Mesenchymal stem cell (in vitro differentiated cells and primary cell): ENCODE measurements around the gene FASTKD3.

Experiments
- DNase-seq: peaks from one replicate; pipeline ENCODE4 v3.0.0-alpha.2; 2013
- H2AFZ ChIP-seq: one replicate; pipeline ENCODE4 v1.6.1; 2013; ENCODE audit warnings: low read depth, mild to moderate bottlenecking, control low read depth, inconsistent platforms, low read length, moderate library complexity
- H2AK5ac ChIP-seq: 2 replicates; pipeline ENCODE4 v1.6.1; 2013; ENCODE audit warnings: low read length, moderate library complexity, mild to moderate bottlenecking, inconsistent platforms; ENCODE audit not compliant: severe bottlenecking
- H2BK120ac ChIP-seq: one replicate; pipeline ENCODE4 v1.6.1; 2013; ENCODE audit warnings: low read depth, mild to moderate bottlenecking, inconsistent platforms, low read length, moderate library complexity
- H2BK12ac ChIP-seq, 2 experiments: one replicate each; pipeline ENCODE4 v1.6.1; 2013; ENCODE audit warnings: inconsistent platforms in 2 of 2, low read length in 2 of 2, mild to moderate bottlenecking in 2 of 2, moderate library complexity in 2 of 2, control low read depth in 1 of 2
- H2BK15ac ChIP-seq: one replicate; pipeline ENCODE4 v1.6.1; 2013; ENCODE audit warnings: mild to moderate bottlenecking, low read depth, inconsistent platforms; ENCODE audit not compliant: poor library complexity, severe bottlenecking
- H2BK5ac ChIP-seq: 2 replicates; pipeline ENCODE4 v1.6.1; 2013; ENCODE audit warnings: low read depth, mild to moderate bottlenecking, low read length, control low read depth, inconsistent platforms; ENCODE audit not compliant: poor library complexity, severe bottlenecking
- H3K14ac ChIP-seq, 2 experiments: one replicate each; pipeline ENCODE4 v1.6.1; 2013; ENCODE audit warnings: inconsistent platforms in 2 of 2, low read length in 2 of 2, control low read depth in 1 of 2, mild to moderate bottlenecking in 1 of 2, moderate library complexity in 1 of 2
- H3K18ac ChIP-seq, 2 experiments: one replicate each; pipeline ENCODE4 v1.6.1; 2013; ENCODE audit warnings: inconsistent platforms in 2 of 2, low read length in 2 of 2, control low read depth in 1 of 2, low read depth in 1 of 2, mild to moderate bottlenecking in 1 of 2
- H3K23ac ChIP-seq, 2 experiments: one replicate each; pipeline ENCODE4 v1.6.1; 2013; ENCODE audit warnings: inconsistent platforms in 2 of 2, low read length in 2 of 2, mild to moderate bottlenecking in 2 of 2, moderate library complexity in 2 of 2, control low read depth in 1 of 2
- H3K27ac ChIP-seq: 2 replicates; pipeline ENCODE4 v1.5.1; 2013; ENCODE audit warnings: mild to moderate bottlenecking, moderate library complexity, low read length, control low read depth, inconsistent platforms; ENCODE audit not compliant: poor library complexity, severe bottlenecking
- H3K27me3 ChIP-seq, 2 experiments: 2 replicates each; pipeline versions ENCODE4 v1.6.1 to v1.7.0; 2013; ENCODE audit warnings: low read length in 2 of 2, mild to moderate bottlenecking in 2 of 2, moderate library complexity in 2 of 2, control low read depth in 1 of 2, inconsistent platforms in 1 of 2; ENCODE audit not compliant: control insufficient read depth in 1 of 2, insufficient read depth in 1 of 2
- H3K36me3 ChIP-seq, 2 experiments: 2 replicates each; pipeline versions ENCODE4 v1.6.1 to v1.7.0; 2013; ENCODE audit warnings: low read length in 2 of 2, control low read depth in 1 of 2, inconsistent platforms in 1 of 2, low read depth in 1 of 2, mild to moderate bottlenecking in 1 of 2; ENCODE audit not compliant: insufficient read depth in 2 of 2, control insufficient read depth in 1 of 2
- H3K4ac ChIP-seq, 2 experiments: one replicate each; pipeline ENCODE4 v1.6.1; 2013; ENCODE audit warnings: inconsistent platforms in 2 of 2, low read length in 2 of 2, mild to moderate bottlenecking in 2 of 2, moderate library complexity in 2 of 2, control low read depth in 1 of 2, low read depth in 1 of 2
- H3K4me1 ChIP-seq: 2 replicates; pipeline ENCODE4 v1.6.1; 2013; ENCODE audit warnings: low read depth, low read length, control low read depth; ENCODE audit not compliant: control insufficient read depth, insufficient read depth
- H3K4me2 ChIP-seq: 2 replicates; pipeline ENCODE4 v1.6.1; 2013; ENCODE audit warnings: low read length, mild to moderate bottlenecking, inconsistent platforms; ENCODE audit not compliant: poor library complexity, severe bottlenecking
- H3K4me3 ChIP-seq, 2 experiments: 2 replicates each; pipeline versions ENCODE4 v1.5.1 to v1.7.0; 2013; ENCODE audit warnings: low read length in 2 of 2, mild to moderate bottlenecking in 2 of 2, control low read depth in 1 of 2, low read depth in 1 of 2; ENCODE audit not compliant: insufficient read depth in 1 of 2
- H3K79me1 ChIP-seq: replicated peaks from 2 replicates; pipeline ENCODE4 v1.6.1; 2013; ENCODE audit warnings: mild to moderate bottlenecking, control low read depth, low read length, inconsistent platforms; ENCODE audit not compliant: poor library complexity, severe bottlenecking
- H3K9ac ChIP-seq: 2 replicates; pipeline ENCODE4 v1.7.0; 2013; ENCODE audit warnings: mild to moderate bottlenecking, low read length, moderate library complexity
- H3K9me3 ChIP-seq: 2 replicates; pipeline ENCODE4 v1.7.0; 2013; ENCODE audit warnings: mild to moderate bottlenecking, low read length; ENCODE audit not compliant: control insufficient read depth
- H4K8ac ChIP-seq: one replicate; pipeline ENCODE4 v1.6.1; 2013; ENCODE audit warnings: inconsistent platforms, mild to moderate bottlenecking, low read length, moderate library complexity
- H4K91ac ChIP-seq: one replicate; pipeline ENCODE4 v1.6.1; 2013; ENCODE audit warnings: mild to moderate bottlenecking, low read length, inconsistent platforms
- WGBS: methylation state at CpG from one replicate; pipeline ENCODE4 v1.1.7; 2013; ENCODE audit warnings: mixed read lengths; 5-methylcytosine and 5-hydroxymethylcytosine counted together

The FASTKD3 gene

DNA sequence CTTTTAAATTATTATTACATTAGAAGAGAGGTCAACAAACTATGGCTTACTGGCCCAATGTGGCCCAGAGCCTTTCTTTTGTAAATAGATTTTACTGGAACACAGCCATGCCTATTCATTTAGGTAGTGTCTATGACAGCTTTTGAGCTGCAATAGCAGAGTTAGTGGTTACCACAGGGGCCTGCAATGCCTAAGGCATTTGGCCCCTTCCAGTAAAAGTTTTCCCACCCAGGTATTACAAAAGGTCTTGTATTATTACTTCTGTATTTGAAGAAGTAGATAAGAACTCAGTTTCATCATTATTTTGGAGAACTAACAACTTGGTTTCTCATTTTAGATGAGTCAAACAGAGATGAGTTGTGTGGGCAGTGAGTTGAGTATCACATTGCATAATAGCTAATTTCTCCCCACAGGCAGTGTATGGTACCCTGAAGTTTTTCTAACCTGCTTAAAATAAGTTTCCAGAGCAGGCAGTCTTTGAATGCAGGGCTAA lies 9.6 kb upstream of the FASTKD3 start:
- H2BK120ac ChIP-seq: no peak overlapping the region
- H3K14ac ChIP-seq: no peak overlapping the region
- H4K91ac ChIP-seq: no peak overlapping the region
- H2AK5ac ChIP-seq: no peak overlapping the region
- peaks cover 11% of the 10 kb centered on the region for H3K4me1 ChIP-seq
- H3K27ac ChIP-seq: peak overlapping the region; percentile 67
- no peak overlapping the region for H2AFZ ChIP-seq
- no peak overlapping the region for H3K18ac ChIP-seq
- H3K4me3 ChIP-seq: no peak overlapping the region
- H3K4me2 ChIP-seq: no peak overlapping the region
- no peaks in the 10 kb centered on the region for H3K27me3 ChIP-seq
- no peak overlapping the region for H2BK15ac ChIP-seq
- no peak overlapping the region for H3K9ac ChIP-seq
- H3K79me1 ChIP-seq: peaks cover 25% of the 10 kb centered on the region
- no peaks in the 10 kb centered on the region for H3K9me3 ChIP-seq
- no peak overlapping the region for H4K8ac ChIP-seq
- DNase-seq: no peak
- H3K4ac ChIP-seq: no peak overlapping the region
- H3K36me3 ChIP-seq: peaks cover 23 to 70% of the 10 kb centered on the region in 2 experiments
- H2BK5ac ChIP-seq: no peak overlapping the region
- no peak overlapping the region for H2BK12ac ChIP-seq
- H3K23ac ChIP-seq: no peak overlapping the region

GRCh38 chr5:7877851-7878250 lies 9.0 kb upstream of the FASTKD3 start:
- no peaks in the 10 kb centered on the region for H3K27me3 ChIP-seq
- no peaks in the 10 kb centered on the region for H3K9me3 ChIP-seq
- H2BK15ac ChIP-seq: no peak overlapping the region
- no peak overlapping the region for H2BK5ac ChIP-seq
- no peak overlapping the region for H3K14ac ChIP-seq
- no peak for DNase-seq
- no peak overlapping the region for H2AK5ac ChIP-seq
- H2BK120ac ChIP-seq: no peak overlapping the region
- WGBS: 77% methylated on average over 7 of the region's 9 CpGs
- H3K79me1 ChIP-seq: peaks cover 24% of the 10 kb centered on the region
- no peak overlapping the region for H4K8ac ChIP-seq
- H3K4me3 ChIP-seq: no peak overlapping the region
- no peak overlapping the region for H4K91ac ChIP-seq
- H3K36me3 ChIP-seq: peaks cover 23 to 65% of the 10 kb centered on the region in 2 experiments
- peaks cover 11% of the 10 kb centered on the region for H3K4me1 ChIP-seq
- H3K4me2 ChIP-seq: no peak overlapping the region
- H3K23ac ChIP-seq: no peak overlapping the region
- H2BK12ac ChIP-seq: no peak overlapping the region
- no peak overlapping the region for H3K9ac ChIP-seq
- no peak overlapping the region for H3K4ac ChIP-seq
- H2AFZ ChIP-seq: no peak overlapping the region
- peak overlapping the region; percentile 67 for H3K27ac ChIP-seq
- H3K18ac ChIP-seq: no peak overlapping the region

- Histone ChIP-seq H2AFZ (no peak overlapping the region), H3K9me3 (no peaks in the 10 kb centered on the region), H3K27me3 (no peaks in the 10 kb centered on the region), H3K79me1 (peaks cover 20% of the 10 kb centered on the region), H3K4ac (no peak overlapping the region), H3K4me2 (no peak overlapping the region), H2BK5ac (no peak overlapping the region), H3K14ac (no peak overlapping the region), H3K27ac (peak overlapping the region; percentile 41), H4K91ac (no peak overlapping the region), H2AK5ac (no peak overlapping the region), H2BK12ac (no peak overlapping the region), H2BK15ac (no peak overlapping the region), H3K18ac (no peak overlapping the region), H3K9ac (peak overlapping the region; percentile 18), H2BK120ac (no peak overlapping the region), H3K4me1 (peaks cover 11% of the 10 kb centered on the region), H3K36me3 (peaks cover 19 to 55% of the 10 kb centered on the region in 2 experiments), H3K4me3 (no peak overlapping the region), H3K23ac (no peak overlapping the region), H4K8ac (no peak overlapping the region)
- 51% methylated on average over 3 of the region's 3 CpGs for WGBS
- peak; percentile 34 for DNase-seq
These were observed 8.0 kb upstream of the FASTKD3 start for GRCh38 chr5:7876867-7877266.

DNA sequence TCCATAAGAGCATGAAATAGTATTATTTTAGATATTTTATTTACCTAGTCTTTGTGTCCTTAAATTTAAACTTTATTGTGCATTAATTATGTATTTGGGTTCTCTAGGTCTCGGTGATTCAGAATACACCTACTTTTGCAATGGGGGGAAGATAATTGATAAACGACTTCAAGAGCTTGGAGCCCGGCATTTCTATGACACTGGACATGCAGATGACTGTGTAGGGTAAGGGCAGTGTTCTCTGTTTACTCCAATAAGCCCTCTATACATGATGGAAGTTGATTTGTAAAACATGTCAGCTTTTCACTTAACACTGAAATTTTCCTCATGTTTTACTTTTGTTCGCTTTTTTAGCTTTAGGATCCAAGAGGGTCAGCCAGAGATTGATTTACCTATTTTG lies 6.3 kb upstream of the FASTKD3 start:
- Histone ChIP-seq H3K27ac (no peak overlapping the region), H3K79me1 (peaks cover 6% of the 10 kb centered on the region), H3K4me3 (no peak overlapping the region), H2BK12ac (no peak overlapping the region), H3K9ac (no peak overlapping the region), H3K4me1 (peaks cover 13% of the 10 kb centered on the region), H3K14ac (no peak overlapping the region), H3K18ac (no peak overlapping the region), H3K36me3 (peaks cover 9 to 43% of the 10 kb centered on the region in 2 experiments), H2BK120ac (no peak overlapping the region), H2AK5ac (no peak overlapping the region), H2AFZ (no peak overlapping the region), H4K91ac (no peak overlapping the region), H3K9me3 (no peaks in the 10 kb centered on the region), H3K4me2 (no peak overlapping the region), H3K27me3 (no peaks in the 10 kb centered on the region), H3K23ac (no peak overlapping the region), H4K8ac (no peak overlapping the region), H3K4ac (no peak overlapping the region), H2BK15ac (no peak overlapping the region), H2BK5ac (no peak overlapping the region)
- WGBS: 99% methylated on average over 4 of the region's 4 CpGs
- DNase-seq: no peak
